Tibial nerve (tissue), 4 donors: ENCODE measurements around the gene GTPBP4. TPM values are rescaled to one million over a fixed set of nuclear protein-coding genes. Genes with fewer than 3 reads are reported as not detected.

Experiments used
- DNase-seq, 2 donors: peaks; one replicate each; pipeline ENCODE4 v3.0.0-alpha.2; 2019; ENCODE audit warnings: low spot score in 2 of 2
- H3K27ac ChIP-seq, 4 donors: fragments of 200-600 bp; sonication (generic) in 3 of 4; one replicate each; pipeline ENCODE4 v1.5.1; 2017 to 2019; ENCODE audit warnings: mild to moderate bottlenecking in 1 of 4
- H3K27me3 ChIP-seq, 2 donors: fragments of 200-600 bp; sonication (generic) in 1 of 2; one replicate each; pipeline versions ENCODE4 v1.5.1 to v1.6.0; 2017 to 2019
- H3K36me3 ChIP-seq, 3 donors: fragments of 200-600 bp; sonication (generic); one replicate each; pipeline ENCODE4 v1.5.1; 2018 to 2019
- H3K4me1 ChIP-seq, 4 donors: fragments of 200-600 bp; sonication (generic) in 3 of 4; one replicate each; pipeline ENCODE4 v1.5.1; 2017 to 2019
- H3K4me3 ChIP-seq, 4 donors: fragments of 200-600 bp; sonication (generic) in 3 of 4; one replicate each; pipeline ENCODE4 v1.5.1; 2017 to 2019; ENCODE audit warnings: mild to moderate bottlenecking in 1 of 4, moderate library complexity in 1 of 4
- H3K9me3 ChIP-seq, 4 donors: fragments of 200-600 bp; sonication (generic) in 3 of 4; one replicate each; pipeline ENCODE4 v1.5.1; 2017 to 2019
- CTCF ChIP-seq, 5 experiments: fragments of 200-600 bp in 3 of 5; fragments of 450-650 bp in 2 of 5; sonication (generic) in 3 of 5; IDR thresholded peaks; one replicate each; pipeline ENCODE4 v1.5.1; 2016 to 2019; ENCODE audit warnings: antibody characterized with exemption in 5 of 5, mild to moderate bottlenecking in 3 of 5, moderate library complexity in 2 of 5
- EP300 ChIP-seq, 2 donors: sonication (generic); formaldehyde crosslinking; IDR thresholded peaks; one replicate each; pipeline ENCODE4 v1.6.1; 2017; ENCODE audit warnings: antibody characterized with exemption in 2 of 2, mild to moderate bottlenecking in 1 of 2
- POLR2A ChIP-seq, 2 donors: fragments of 450-650 bp; IDR thresholded peaks; one replicate each; pipeline ENCODE4 v1.6.1; 2017; ENCODE audit warnings: antibody characterized with exemption in 2 of 2, mild to moderate bottlenecking in 2 of 2, moderate library complexity in 2 of 2
- WGBS, 2 donors: methylation state at CpG; one replicate each; pipeline ENCODE4 v1.1.5; 2018; 5-methylcytosine and 5-hydroxymethylcytosine counted together
- total RNA-seq, 4 donors: library from RNA; depleted of rRNA; stranded (reverse); fragments of >200 nt; gene quantifications; one replicate each; pipeline ENCODE4 v1.1.0, GENCODE V29; 2016

Gene GTPBP4
- total RNA-seq, 4 donors from 2014 or later: 19.0 to 45.0 (median 33.9) TPM

DNA sequence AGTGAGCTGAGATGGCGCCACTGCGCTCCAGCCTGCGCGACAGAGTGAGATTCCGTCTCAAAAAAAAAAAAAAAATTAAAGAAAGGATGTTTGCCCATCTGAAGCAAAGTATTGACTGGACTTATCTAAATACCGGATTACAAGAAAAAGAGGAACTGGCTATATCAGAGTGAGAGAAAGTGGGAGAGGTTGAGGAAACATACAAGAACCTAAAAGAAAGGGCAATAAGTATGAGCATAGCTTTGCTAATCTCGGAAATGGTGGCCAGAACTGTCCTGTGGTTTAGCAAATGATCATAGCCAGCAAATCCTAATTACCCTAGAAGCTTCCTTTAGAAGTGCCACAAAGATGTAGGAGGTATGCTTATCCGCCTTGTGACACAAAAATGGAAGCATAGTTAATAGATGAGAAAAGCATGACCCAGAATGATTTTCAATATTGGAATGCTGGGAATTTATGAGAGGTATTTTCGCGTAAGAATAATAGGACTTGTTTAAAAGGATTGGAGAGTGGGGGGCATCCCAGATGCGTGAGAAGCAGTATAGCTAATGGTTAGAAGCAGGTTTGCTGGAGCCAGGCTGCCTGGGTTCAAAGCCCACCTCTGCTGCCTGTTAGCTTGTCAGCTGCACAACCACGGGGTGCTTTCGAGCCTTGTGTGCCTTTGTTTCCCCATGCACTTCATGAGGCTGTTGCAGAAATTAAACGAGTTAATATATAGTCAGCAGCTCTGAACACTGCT lies 1.2 kb upstream of the GTPBP4 start:
- no peaks in the 10 kb centered on the region for H3K27me3 ChIP-seq
- peak overlapping the region; percentile 70 to 94 (median 86) for H3K4me3 ChIP-seq
- H3K4me1 ChIP-seq: peaks cover 0 to 41% (median 18%) of the 10 kb centered on the region in 4 donors
- 65% methylated on average over 14 of the region's 14 CpGs for WGBS, 2 donors
- no peaks in the 10 kb centered on the region for H3K9me3 ChIP-seq
- no peaks in the 10 kb centered on the region for H3K36me3 ChIP-seq
- H3K27ac ChIP-seq: peak overlapping the region in 2 of 4 donors; percentile 93 to 96
- TF ChIP-seq POLR2A (IDR thresholded peaks at IDR 0.05): no peak
- TF ChIP-seq CTCF (IDR thresholded peaks at IDR 0.05): no peak
- TF ChIP-seq EP300 (IDR thresholded peaks at IDR 0.05): no peak
- no peak for DNase-seq

DNA sequence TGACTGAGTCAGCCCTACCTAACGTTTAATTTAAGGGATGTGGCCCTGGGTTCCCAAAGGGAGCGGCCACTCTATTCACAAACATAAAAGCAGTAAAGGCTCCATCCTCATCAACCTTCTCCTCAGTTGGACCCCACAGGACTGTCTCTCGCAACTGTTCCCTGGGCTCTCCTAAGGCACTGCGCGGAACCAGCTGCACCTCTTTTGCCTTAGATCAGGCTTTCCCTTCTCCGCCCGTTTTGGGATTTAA lies 689 bp upstream of the GTPBP4 start:
- peaks cover 0 to 4% (median 0%) of the 10 kb centered on the region in 3 donors for H3K36me3 ChIP-seq
- DNase-seq: peak in 1 of 2 donors; percentile 8
- TF ChIP-seq CTCF (IDR thresholded peaks at IDR 0.05) (no peak), POLR2A (IDR thresholded peaks at IDR 0.05) (no peak), EP300 (IDR thresholded peaks at IDR 0.05) (no peak)
- H3K4me3 ChIP-seq: peak overlapping the region; percentile 70 to 94 (median 86)
- 1 to 2% methylated on average over 7 of the region's 7 CpGs for WGBS, 2 donors
- H3K27ac ChIP-seq: peak overlapping the region; percentile 81 to 96 (median 92)
- no peaks in the 10 kb centered on the region for H3K27me3 ChIP-seq
- no peaks in the 10 kb centered on the region for H3K9me3 ChIP-seq
- peaks cover 0 to 41% (median 18%) of the 10 kb centered on the region in 4 donors for H3K4me1 ChIP-seq

GRCh38 chr10:988667-989545 lies 672 bp downstream of the GTPBP4 start:
- TF ChIP-seq POLR2A (IDR thresholded peaks at IDR 0.05) (no peak), CTCF (IDR thresholded peaks at IDR 0.05) (no peak), EP300 (IDR thresholded peaks at IDR 0.05) (no peak)
- Histone ChIP-seq H3K36me3 (peaks cover 0 to 18% (median 0%) of the 10 kb centered on the region in 3 donors), H3K4me3 (peak overlapping the region; percentile 70 to 94 (median 86)), H3K9me3 (no peaks in the 10 kb centered on the region), H3K4me1 (peaks cover 0 to 41% (median 18%) of the 10 kb centered on the region in 4 donors), H3K27me3 (no peaks in the 10 kb centered on the region), H3K27ac (peak overlapping the region; percentile 81 to 96 (median 92))
- DNase-seq: no peak
- 30 to 33% methylated on average over 42 of the region's 42 CpGs for WGBS, 2 donors

GRCh38 chr10:990808-991207 lies 2.6 kb downstream of the GTPBP4 start:
- Histone ChIP-seq H3K36me3 (peaks cover 3 to 36% (median 11%) of the 10 kb centered on the region in 3 donors), H3K4me3 (no peak overlapping the region), H3K27ac (no peak overlapping the region), H3K27me3 (no peaks in the 10 kb centered on the region), H3K4me1 (peaks cover 0 to 40% (median 18%) of the 10 kb centered on the region in 4 donors), H3K9me3 (no peaks in the 10 kb centered on the region)
- no peak for DNase-seq
- WGBS, 2 donors: 89 to 99% methylated on average over 6 of the region's 6 CpGs
- TF ChIP-seq POLR2A (IDR thresholded peaks at IDR 0.05): no peak
- TF ChIP-seq CTCF (IDR thresholded peaks at IDR 0.05): no peak
- TF ChIP-seq EP300 (IDR thresholded peaks at IDR 0.05): no peak

DNA sequence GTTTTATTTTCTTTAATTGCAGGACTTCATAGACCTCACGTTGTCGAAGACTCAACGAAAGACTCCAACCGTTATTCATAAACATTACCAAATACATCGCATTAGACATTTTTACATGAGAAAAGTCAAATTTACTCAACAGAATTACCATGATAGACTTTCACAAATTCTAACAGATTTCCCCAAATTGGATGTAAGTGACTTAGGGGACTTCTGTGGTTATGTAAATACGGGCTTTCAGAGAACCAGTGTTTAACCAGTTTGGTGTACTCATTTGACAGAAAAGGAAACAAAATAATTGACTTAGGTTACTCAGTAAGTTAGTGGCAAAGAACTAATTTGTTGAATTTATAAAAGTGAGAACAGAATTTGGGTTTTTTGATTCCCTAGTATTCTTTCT lies 4.2 kb downstream of the GTPBP4 start:
- 95 to 96% methylated on average over 6 of the region's 6 CpGs for WGBS, 2 donors
- Histone ChIP-seq H3K27ac (peak overlapping the region in 1 of 4 donors; percentile 42), H3K27me3 (no peaks in the 10 kb centered on the region), H3K36me3 (peaks cover 3 to 52% (median 20%) of the 10 kb centered on the region in 3 donors), H3K9me3 (no peaks in the 10 kb centered on the region), H3K4me3 (no peak overlapping the region), H3K4me1 (peaks cover 0 to 25% (median 12%) of the 10 kb centered on the region in 4 donors)
- DNase-seq: no peak
- TF ChIP-seq POLR2A (IDR thresholded peaks at IDR 0.05): no peak
- no peak for TF ChIP-seq CTCF (IDR thresholded peaks at IDR 0.05)
- TF ChIP-seq EP300 (IDR thresholded peaks at IDR 0.05): no peak
